Measurements from ENCODE around the gene MTX2. TPM values are rescaled to one million over a fixed set of nuclear protein-coding genes. Genes with fewer than 3 reads are reported as not detected.
A peak's percentile ranks its signal among the peaks of the same experiment; 100 is the strongest.

The MTX2 gene
- total and polyA plus RNA-seq, 9 of the 15 experiments (the other 6 are each of a cell fraction or from before 2014, with no cell fraction given) = 38.1 to 170 (median 88.0) TPM

- Histone ChIP-seq H3K9me3 (replicated peaks; ENCODE audit: control insufficient read depth, insufficient read depth, low read depth, low read length) (no peaks in the 10 kb centered on the region), H4K20me1 (replicated peaks; ENCODE audit: control insufficient read depth, insufficient read depth, low read length) (peaks cover 15% of the 10 kb centered on the region), H3K9ac (ENCODE audit: insufficient read depth in 1 of 2, low read depth in 2 of 2, low read length in 2 of 2) (no peak overlapping the region), H3K4me3 (no peak overlapping the region), H3K27ac (ENCODE audit: extremely low read depth, low read depth, low read length) (no peak overlapping the region), H3K9me1 (ENCODE audit: control insufficient read depth, insufficient read depth, low read length) (no peaks in the 10 kb centered on the region), H3K36me3 (ENCODE audit: control insufficient read depth, insufficient read depth, low read length) (peaks cover 8% of the 10 kb centered on the region), H3K4me2 (ENCODE audit: insufficient read depth, low read length) (no peak overlapping the region), H3K27me3 (ENCODE audit: control insufficient read depth in 2 of 2, insufficient read depth in 2 of 2, low read length in 2 of 2) (no peaks in the 10 kb centered on the region), H3K79me2 (ENCODE audit: control insufficient read depth, insufficient read depth, low read length) (peaks cover 98% of the 10 kb centered on the region), H2AFZ (ENCODE audit: low read depth, low read length) (no peak overlapping the region), H3K4me1 (replicated peaks in 1 of 2; ENCODE audit: control insufficient read depth in 2 of 2, insufficient read depth in 2 of 2, low read length in 2 of 2) (peaks cover 0 to 3% of the 10 kb centered on the region in 2 experiments; a peak in 1 of 5 replicates)
- POLR2A ChIA-PET = interaction anchor here (0.7 kb wide), 1 partner anchor 32 kb away, joined by 3 read pairs; no protein-coding TSS in a partner anchor
- in situ Hi-C loops (cut with MboI) = no loop called here
- peak; percentile 70 for ATAC-seq
- intact Hi-C loops (cut with micrococcal nuclease) = no loop called here
- no peak for FAIRE-seq
- no TSS peak for BruUV-seq (replicated peaks)
- DNase-seq (ENCODE audit: extremely low read depth in 1 of 4, low spot score in 3 of 4) = peak in 1 of 4 experiments; percentile 14
- TF ChIP-seq ZNF384 (IDR thresholded peaks at IDR 0.05; ENCODE audit: low read depth, low read length) (peak; percentile 69), HNRNPLL (IDR thresholded peaks at IDR 0.05; ENCODE audit: low read depth, low read length, poor library complexity, severe bottlenecking) (no peak)
- CTCF ChIA-PET (ENCODE audit: low intra/inter-chr PET ratio) = interaction anchor here (0.7 kb wide), 1 partner anchor 49 kb away, joined by 3 read pairs; no protein-coding TSS in a partner anchor
Observed at GRCh38 chr2:176285321-176285720, 16.1 kb downstream of the MTX2 start.

- H3K9me1 ChIP-seq (ENCODE audit: control insufficient read depth, insufficient read depth, low read length) = no peaks in the 10 kb centered on the region
- in situ Hi-C loops (cut with MboI) = no loop called here
- no peak overlapping the region for H3K4me2 ChIP-seq (ENCODE audit: insufficient read depth, low read length)
- H3K4me3 ChIP-seq = no peak overlapping the region
- H2AFZ ChIP-seq (ENCODE audit: low read depth, low read length) = no peak overlapping the region
- peaks cover 0 to 8% of the 10 kb centered on the region in 2 experiments; a peak in 2 of 5 replicates for H3K4me1 ChIP-seq (replicated peaks in 1 of 2; ENCODE audit: control insufficient read depth in 2 of 2, insufficient read depth in 2 of 2, low read length in 2 of 2)
- intact Hi-C loops (cut with micrococcal nuclease) = no loop called here
- no peak overlapping the region for H3K27ac ChIP-seq (ENCODE audit: extremely low read depth, low read depth, low read length)
- peaks cover 96% of the 10 kb centered on the region for H3K79me2 ChIP-seq (ENCODE audit: control insufficient read depth, insufficient read depth, low read length)
- peaks cover 7% of the 10 kb centered on the region; the same call in 2 of the 3 replicates for H3K36me3 ChIP-seq (ENCODE audit: control insufficient read depth, insufficient read depth, low read length)
- FAIRE-seq (no peak), ATAC-seq (no peak), DNase-seq (ENCODE audit: extremely low read depth in 1 of 4, low spot score in 3 of 4) (no peak)
- CTCF ChIA-PET (ENCODE audit: low intra/inter-chr PET ratio) = no interaction called here
- no TSS peak for BruUV-seq (replicated peaks)
- peaks cover 4% of the 10 kb centered on the region; the same call in 1 of the 2 replicates for H4K20me1 ChIP-seq (replicated peaks; ENCODE audit: control insufficient read depth, insufficient read depth, low read length)
- no peaks in the 10 kb centered on the region for H3K27me3 ChIP-seq (ENCODE audit: control insufficient read depth in 2 of 2, insufficient read depth in 2 of 2, low read length in 2 of 2)
- 58% methylated on average over 4 of the region's 4 CpGs for WGBS (ENCODE audit: insufficient coverage, low coverage, missing lambda C conversion rate)
- H3K9me3 ChIP-seq (replicated peaks; ENCODE audit: control insufficient read depth, insufficient read depth, low read depth, low read length) = no peaks in the 10 kb centered on the region
- H3K9ac ChIP-seq (ENCODE audit: insufficient read depth in 1 of 2, low read depth in 2 of 2, low read length in 2 of 2) = no peak overlapping the region
- POLR2A ChIA-PET = interaction anchor here (0.5 to 1.3 kb wide), 2 partner anchors 22 to 42 kb away, joined by 4 to 5 read pairs; partner anchors contain the start of gene MTX2
- TF ChIP-seq, protein P1, sequence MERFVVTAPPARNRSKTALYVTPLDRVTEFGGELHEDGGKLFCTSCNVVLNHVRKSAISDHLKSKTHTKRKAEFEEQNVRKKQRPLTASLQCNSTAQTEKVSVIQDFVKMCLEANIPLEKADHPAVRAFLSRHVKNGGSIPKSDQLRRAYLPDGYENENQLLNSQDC (CRISPR knock-in tag; IDR thresholded peaks at IDR 0.05) = no peak
- TF ChIP-seq U2AF2 (optimal IDR thresholded peaks at IDR 0.05; ENCODE audit: low read depth, low read length) = no peak
- TF ChIP-seq HMG20A (CRISPR knock-in tag; conservative IDR thresholded peaks at IDR 0.05) = no peak
- no peak for TF ChIP-seq BCLAF1 (IDR thresholded peaks at IDR 0.05; ENCODE audit: borderline replicate concordance in 1 of 2, control insufficient read depth in 1 of 2, low read depth in 2 of 2, low read length in 1 of 2)
- no peak for TF ChIP-seq SIN3A (IDR thresholded peaks at IDR 0.05; ENCODE audit: borderline replicate concordance in 2 of 2, control insufficient read depth in 1 of 2, low read depth in 2 of 2, low read length in 2 of 2)
- TF ChIP-seq, protein P2, sequence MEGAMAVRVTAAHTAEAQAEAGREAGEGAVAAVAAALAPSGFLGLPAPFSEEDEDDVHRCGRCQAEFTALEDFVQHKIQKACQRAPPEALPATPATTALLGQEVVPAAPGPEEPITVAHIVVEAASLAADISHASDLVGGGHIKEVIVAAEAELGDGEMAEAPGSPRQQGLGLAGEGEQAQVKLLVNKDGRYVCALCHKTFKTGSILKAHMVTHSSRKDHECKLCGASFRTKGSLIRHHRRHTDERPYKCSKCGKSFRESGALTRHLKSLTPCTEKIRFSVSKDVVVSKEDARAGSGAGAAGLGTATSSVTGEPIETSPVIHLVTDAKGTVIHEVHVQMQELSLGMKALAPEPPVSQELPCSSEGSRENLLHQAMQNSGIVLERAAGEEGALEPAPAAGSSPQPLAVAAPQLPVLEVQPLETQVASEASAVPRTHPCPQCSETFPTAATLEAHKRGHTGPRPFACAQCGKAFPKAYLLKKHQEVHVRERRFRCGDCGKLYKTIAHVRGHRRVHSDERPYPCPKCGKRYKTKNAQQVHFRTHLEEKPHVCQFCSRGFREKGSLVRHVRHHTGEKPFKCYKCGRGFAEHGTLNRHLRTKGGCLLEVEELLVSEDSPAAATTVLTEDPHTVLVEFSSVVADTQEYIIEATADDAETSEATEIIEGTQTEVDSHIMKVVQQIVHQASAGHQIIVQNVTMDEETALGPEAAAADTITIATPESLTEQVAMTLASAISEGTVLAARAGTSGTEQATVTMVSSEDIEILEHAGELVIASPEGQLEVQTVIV (CRISPR knock-in tag; IDR thresholded peaks at IDR 0.05; ENCODE audit: borderline replicate concordance) = no peak
- no peak for TF ChIP-seq ZNF551 (CRISPR knock-in tag; IDR thresholded peaks at IDR 0.05)
Observed at GRCh38 chr2:176291335-176291734, 22.1 kb downstream of the MTX2 start.

Data from K562 (cell line).